Stimulated activated CD8-positive, alpha-beta memory T cell treated with anti-CD3 and anti-CD28 coated beads, Interleukin-7, amount 100 ng/mL, for 24 hours (primary cell): ENCODE data around the gene KCNMB1.

Source experiments
- DNase-seq: peaks from one replicate; pipeline ENCODE4 v3.0.0-alpha.2; 2020; ENCODE audit warnings: low read depth

The KCNMB1 gene

DNA sequence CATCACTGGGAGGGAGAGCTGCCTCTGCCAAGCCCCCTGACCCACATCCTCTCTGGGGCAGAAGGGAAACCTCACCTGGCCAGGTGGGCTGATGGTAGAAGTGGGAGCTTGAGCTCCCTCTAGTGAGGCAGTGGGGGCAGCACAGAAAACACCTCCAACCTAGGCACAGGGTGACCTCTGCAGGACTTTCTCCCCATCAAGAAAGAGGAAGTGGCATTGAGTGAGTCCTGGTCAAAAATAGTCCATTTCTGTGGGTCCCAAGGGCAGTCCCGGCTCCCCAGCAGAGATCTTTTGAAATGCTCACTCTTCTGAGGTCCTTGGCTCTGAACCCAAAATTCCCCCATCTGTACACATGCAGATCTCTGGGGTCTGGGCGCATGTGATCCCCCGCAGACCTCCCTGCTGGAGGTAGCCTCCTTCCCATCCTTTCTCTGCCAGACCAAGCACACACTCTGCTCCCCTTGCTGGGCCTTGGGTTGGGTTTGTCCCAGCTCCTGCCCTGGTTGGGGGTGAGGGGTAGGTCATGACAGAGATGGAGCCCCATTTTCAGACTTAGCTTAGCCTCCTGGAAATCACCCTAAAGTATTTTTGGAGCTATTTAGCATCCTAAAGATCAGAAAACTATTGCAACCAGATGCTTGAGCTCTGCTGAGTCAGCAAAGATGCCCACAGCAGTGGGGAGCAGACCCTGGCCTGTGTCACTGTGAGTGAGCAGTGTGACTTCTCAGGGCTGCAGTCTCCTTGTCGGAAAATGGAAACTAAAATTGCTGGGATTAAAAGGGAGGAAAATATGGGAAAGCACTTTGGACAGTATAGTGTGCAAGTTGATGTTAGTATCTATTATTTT, 50.0 kb downstream of the KCNMB1 start:
- no peak for DNase-seq

DNA sequence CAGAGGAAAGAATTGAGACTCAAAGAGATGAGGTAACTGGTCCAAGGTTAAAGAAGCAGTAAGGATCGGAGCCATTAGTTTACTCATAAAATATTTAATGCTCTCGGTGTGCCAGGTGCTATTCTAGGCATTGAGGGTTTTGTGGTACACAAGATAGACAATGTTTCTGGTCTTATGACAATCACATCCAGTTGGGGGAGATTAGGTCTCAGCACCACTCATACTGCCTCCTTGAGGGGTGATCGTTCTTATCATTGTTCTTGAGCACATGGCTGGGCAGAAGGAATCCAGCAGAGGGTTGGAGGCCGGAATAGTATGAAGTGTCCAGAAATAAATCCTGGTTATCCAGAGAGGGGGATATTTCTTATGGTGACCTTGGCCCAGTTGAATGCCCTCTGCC, 50.9 kb downstream of the KCNMB1 start:
- DNase-seq: no peak

DNA sequence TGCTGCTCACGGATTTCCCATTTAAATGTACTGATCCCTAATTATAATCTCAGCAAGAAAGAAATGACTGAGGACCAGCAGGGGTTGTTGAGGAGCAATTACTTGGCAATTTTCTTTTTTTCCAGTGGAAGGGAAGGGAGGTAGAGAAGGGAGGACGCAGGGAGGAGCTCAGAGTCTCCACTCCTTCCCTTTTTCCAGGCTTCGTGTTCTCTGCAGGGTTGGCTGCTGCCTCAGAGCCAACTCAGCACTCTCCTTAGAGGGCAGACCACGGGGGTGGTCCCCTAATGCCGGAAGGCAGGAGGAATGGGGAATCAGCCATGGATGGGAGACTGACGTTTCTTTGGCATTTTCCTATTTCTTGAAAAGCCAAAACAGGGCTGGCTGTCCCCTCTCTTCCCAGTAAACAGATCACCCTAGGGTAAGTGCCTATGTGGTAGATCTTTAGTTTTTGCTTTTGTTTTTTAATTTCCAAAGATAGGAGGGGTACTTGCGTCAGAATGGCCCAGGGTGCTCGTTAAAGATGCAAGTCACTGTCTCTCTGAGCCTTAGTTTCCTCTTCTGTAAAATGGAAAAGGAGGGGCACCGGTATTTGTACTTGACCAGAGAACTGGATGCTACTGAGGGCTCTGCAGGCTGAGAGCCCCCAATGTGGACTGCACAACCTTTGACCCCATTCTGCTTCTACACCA, 52.0 kb downstream of the KCNMB1 start:
- no peak for DNase-seq

DNA sequence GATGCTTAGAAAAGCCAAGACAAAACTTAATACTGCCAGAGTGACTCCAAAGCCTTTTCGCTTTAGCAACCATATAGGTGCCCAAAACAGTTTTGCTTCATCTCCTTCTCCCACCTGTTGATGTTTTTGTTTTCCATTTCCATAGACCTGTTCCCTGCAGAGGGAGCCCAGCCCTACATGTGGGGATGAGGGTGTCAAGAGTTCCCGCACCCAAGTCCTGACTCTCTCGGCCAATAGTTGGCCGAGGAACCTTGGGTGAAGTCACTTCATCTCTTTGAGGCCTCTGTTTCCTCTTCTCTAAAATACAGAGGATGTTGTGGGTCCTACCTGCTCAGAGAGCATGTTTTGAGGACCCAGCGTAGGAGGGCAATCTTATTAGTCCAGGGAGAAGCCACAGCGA, 53.1 kb downstream of the KCNMB1 start:
- no peak for DNase-seq

DNA sequence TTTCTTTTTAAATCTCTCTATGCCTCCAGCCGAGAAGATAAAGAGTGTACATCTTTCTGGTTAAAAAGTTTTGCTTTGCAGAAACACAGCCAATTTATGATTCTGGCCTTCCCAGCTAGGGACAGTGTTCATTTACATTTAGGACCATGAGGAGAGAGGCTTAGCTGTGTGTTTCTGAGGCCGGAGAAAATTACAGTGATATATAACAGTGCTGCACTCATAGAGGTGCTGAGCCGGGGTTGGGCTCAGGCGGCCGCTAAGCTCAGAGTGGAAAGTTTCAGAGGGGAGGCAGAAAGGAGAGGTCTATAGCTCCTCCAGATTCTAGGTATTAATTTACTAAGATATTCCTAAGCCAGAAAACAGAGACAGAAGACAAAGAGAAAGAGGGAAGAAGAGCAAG, 54.5 kb downstream of the KCNMB1 start:
- no peak for DNase-seq

DNA sequence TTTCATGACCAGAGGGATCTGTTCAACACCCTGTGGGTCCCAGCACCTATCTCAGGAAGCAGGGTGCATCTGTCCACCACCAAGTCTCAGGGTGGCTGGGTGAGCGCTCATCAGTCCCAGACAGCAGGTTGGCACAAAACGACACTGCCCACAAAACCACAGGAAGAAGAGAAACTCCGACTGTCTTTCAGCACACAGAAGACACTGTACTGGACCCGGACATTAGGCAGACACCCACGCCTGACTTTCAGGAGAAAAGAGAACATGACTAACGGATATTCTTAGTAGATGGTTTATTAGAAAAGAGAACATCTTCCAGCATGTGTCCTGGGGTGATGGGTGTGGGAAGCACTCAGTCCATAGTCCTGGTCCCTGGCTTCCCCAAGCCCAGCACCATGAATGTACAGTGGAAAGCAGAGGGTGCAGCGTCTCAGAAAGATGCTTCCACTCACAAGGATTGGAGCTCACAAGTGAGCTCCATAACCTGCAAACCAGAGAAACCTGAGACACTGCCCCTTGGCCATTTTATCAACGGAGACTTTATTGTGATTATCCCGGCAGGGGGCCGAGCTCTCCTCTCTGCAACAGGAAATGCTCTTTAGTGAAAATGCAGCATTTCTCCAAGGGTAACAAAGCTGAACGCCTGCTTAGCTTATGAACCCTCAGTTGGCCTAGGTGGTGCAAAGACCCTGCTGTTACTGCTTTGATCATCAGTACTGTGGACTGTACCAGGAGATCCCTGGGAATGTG, 55.8 kb downstream of the KCNMB1 start:
- no peak for DNase-seq

DNA sequence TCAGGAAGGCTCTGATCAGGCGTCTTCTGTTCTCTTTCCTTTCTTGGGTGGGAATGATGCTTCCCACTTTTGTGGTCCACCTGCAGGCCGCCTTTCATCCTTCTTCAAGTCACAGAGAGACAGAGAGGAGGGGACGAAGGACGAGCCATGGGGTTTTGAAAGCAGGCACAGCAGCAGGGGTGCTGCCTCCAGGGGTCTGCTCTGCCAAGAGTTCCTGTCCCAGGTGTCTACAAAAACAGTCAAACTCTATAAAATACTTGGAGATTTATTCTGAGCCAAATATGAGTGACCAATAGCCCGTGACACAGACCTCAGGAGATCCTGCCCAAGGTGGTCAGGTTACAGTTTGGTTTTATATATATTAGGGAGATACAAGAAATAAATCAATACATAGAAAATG, 57.1 kb downstream of the KCNMB1 start:
- DNase-seq: no peak

DNA sequence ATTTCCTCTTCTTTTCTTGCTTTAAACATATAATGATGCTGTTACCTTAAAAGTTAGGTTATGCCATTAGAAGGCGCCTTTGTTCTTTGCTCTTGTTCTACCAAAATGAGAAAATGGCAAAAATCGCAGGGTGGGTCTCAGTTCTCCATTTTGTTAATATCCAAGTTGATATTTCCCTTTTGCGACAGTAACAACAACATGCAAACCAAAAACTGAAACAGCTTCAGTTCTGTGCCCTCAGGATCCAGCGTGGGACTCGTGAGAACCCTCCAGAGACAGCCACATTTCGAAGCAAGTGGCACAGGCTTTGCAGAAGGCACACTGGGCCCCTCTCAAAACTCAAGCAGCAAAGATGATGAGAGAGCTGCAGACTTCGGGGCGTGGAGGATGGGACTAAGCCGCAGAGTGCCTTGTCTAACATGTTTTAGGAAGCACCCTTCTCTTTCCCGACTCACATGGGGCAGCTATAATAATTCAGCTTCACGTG, 58.6 kb downstream of the KCNMB1 start:
- no peak for DNase-seq

DNA sequence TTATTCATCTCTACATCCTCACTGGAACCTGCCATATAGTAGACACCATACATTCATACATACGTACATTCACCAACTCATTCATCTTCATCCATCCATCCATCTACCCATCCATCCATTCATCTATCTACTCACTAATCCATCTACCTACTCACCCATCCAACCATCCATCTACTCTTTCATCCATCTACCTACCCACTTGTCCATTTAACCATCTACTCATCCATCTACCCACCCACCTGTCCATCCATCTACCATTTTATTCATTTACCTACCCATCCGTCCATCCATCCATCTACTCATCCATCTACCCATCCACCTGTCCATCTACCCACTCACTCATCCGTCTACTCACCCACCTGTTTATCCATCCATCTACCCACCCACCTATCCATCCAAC, 59.6 kb downstream of the KCNMB1 start:
- DNase-seq: no peak

DNA sequence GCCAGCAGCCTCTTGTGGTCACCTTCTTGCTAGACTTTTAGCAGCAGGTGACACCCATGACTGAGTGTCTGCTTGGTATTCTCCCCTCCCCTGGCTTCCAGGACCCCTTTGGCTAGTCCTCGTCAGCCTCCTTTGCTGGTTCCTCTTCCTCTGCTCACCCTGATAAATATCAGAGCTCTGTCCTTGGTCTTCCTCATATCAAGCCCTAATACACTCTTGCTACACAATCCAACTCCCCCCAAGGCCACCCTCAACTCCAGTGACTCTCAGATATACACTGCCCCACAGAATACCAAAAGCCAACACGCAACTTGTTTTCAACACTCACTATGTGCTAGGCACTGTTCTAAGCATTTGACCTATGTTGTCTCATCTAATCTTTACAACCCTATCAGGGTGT, 61.3 kb downstream of the KCNMB1 start:
- no peak for DNase-seq

DNA sequence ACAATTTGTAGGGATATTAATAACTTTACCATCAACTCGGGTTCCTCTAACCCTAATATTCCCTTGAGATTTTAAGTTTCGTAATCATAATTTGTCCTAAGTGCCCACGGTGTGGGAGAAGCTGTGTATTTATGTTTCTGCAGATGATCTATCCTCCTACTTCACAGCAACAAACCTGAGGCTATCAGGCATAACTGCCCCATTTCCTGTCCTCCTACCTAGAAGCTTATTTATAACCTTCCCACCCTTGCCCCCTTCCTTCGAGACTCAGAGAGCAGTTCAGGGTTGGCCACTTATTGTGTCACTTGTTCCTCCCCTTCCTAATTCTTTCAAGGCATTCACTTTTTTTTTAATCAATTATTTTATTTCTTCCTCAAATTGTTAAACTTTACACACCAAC, 62.0 kb downstream of the KCNMB1 start:
- no peak for DNase-seq
